DMS114 treated with DMSO at 0.1 percent for 48 hours (cell line): ENCODE measurements around the gene MACROH2A2.
"Not testable (repeated sequence)": the region's sequence is repeated elsewhere in the genome, so short reads cannot be mapped to it uniquely, and the experiment has no call there.

Experiments used
- DNase-seq: peaks from one replicate; lab custom pipeline; 2025; ENCODE audit not compliant: unreplicated experiment; lab: John Stamatoyannopoulos, UW

The MACROH2A2 gene

GRCh38 chr10:70097459-70097858 is 44.8 kb downstream of the MACROH2A2 start:
- no peak for DNase-seq

GRCh38 chr10:70098271-70098670 is 45.6 kb downstream of the MACROH2A2 start:
- DNase-seq: no peak

DNA sequence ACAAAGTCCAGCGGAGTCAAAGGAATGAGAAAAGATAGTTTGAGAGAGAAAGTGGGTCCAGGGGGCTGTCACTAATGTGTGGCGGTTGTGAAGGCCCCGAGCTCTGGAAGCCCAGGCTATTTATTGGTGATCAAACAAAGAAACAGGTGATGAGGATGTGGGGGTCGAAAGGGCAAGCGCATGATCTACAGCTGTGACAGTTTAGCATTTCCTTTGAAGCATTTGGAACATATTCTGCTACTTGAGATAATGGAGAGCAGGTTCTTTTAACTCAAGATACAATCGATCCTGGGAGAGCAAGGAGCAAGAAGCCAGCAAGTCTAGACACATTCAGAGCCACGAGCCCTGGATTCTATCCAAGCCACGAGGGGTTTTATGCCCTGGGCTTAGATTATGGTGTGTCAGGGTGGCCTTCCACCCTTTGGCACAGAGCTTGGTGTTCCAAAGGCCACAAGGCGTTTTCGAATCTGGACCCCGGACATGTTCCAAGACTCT is 48.5 kb downstream of the MACROH2A2 start:
- DNase-seq: not testable (repeated sequence)

DNA sequence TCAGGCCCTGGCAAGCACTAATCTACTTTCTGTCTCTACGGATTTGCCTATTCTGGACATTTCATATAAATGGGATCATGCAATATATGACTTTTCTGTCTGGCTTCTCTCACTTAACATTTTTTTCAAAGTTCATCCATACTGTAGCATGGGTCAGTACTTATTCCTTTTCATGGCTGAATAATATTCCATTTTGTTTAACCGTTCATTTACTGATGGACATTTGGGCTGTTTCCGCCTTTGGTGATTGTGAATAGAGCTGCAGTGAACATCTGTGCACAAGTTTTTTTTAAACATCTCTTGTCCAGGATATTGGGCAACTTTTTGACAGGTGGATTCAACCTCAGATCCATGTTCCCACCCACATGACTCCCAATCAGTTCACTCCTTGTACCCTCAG is 49.0 kb downstream of the MACROH2A2 start:
- no peak for DNase-seq

GRCh38 chr10:70106958-70107791 is 54.5 kb downstream of the MACROH2A2 start:
- no peak for DNase-seq

DNA sequence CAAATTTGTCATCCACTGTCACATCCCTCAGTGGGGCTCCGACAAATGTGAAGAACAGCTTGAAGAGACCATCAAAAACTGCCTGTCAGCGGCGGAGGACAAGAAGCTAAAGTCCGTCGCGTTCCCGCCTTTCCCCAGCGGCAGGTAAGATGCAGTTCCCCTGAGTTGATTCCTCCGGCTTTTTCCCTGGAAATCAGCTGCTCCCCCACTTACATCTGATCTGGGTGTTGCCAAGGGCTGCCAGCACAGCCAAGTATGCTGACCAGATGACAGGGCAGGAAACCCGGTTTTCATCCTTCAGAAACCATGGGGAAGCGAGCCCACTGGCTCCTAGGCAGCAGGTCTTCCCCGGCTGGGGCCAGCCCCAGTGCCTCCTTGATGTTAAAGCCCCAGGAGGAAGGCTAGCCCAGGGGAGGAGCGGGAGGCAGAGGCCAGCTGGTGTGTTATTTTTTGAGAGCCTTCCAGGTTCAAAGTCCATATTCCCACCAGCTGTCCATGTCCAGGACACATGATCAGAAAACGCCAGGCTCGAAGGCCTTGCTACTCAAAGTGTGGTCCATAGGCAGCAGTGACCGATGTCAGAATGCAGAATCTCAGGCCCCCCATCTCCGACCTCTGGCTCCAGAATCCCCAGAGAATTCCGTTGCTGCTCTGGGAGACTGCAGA is 56.6 kb downstream of the MACROH2A2 start:
- DNase-seq: no peak

GRCh38 chr10:70111496-70111895 is 58.9 kb downstream of the MACROH2A2 start:
- no peak for DNase-seq

DNA sequence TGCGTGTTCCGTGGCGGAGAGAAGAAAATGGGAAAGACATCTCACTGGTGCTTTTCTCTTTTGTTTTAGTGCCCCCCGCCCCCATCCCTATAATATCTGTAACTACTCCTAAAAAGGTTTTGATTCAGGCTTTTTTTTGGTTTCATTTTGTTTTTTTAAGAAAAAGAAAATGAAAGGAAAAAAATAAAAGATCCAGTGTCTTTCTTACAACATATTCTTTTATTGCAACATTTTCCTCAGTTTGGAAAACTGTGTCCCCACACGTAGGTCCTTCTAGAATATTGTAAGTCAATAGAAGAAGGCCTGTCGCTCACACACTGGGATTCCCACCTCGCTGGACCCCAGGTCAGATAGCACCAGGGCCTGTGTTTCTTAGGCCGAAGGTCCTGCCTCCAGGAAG is 59.4 kb downstream of the MACROH2A2 start:
- no peak for DNase-seq

GRCh38 chr10:70114902-70115301 is 62.3 kb downstream of the MACROH2A2 start:
- DNase-seq: no peak

- peak; percentile 44 for DNase-seq
Observed at GRCh38 chr10:70115948-70116682, 63.5 kb downstream of the MACROH2A2 start.

DNA sequence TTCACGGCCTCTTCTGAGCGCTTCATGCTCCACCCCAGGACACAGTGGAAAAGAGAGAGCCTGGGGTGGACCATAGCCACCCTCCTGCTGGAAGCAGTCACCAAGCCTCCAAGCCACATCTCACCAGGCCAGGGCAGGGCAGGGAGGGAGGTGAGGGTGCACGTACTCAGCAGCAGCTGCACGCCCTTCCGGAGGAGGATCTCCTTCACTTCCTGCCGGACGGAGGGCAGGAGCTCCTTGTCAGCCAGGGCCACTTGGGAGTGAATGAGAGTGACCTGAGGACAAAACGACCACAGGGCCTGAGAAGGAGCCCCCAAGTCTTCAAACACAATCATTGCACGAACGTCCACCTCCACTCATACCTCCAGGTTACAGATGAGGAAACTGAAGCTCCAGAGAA is 65.0 kb downstream of the MACROH2A2 start:
- DNase-seq: no peak

DNA sequence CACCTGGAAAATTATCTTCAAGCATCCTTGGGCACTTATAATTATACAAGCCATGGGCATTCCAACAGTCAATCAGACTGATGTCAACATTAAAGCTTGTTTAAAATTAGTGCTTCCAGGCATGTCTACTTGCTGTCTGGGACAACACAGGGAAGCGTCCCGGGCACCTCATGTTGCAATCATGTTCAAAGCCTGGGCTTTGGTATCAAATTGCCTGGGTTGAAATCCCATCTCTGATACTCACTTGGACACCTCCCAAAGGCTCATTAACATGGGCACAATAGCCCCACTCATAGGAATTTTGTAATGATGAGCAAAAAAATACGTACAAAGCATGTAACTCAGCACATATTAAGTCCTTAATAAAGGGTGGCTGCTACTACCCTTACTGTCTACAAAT is 65.5 kb downstream of the MACROH2A2 start:
- no peak for DNase-seq

- DNase-seq: no peak
Observed at GRCh38 chr10:70119197-70119596, 66.6 kb downstream of the MACROH2A2 start.

GRCh38 chr10:70119623-70120022 is 67.0 kb downstream of the MACROH2A2 start:
- DNase-seq: no peak

GRCh38 chr10:70120417-70120816 is 67.8 kb downstream of the MACROH2A2 start:
- DNase-seq: no peak

DNA sequence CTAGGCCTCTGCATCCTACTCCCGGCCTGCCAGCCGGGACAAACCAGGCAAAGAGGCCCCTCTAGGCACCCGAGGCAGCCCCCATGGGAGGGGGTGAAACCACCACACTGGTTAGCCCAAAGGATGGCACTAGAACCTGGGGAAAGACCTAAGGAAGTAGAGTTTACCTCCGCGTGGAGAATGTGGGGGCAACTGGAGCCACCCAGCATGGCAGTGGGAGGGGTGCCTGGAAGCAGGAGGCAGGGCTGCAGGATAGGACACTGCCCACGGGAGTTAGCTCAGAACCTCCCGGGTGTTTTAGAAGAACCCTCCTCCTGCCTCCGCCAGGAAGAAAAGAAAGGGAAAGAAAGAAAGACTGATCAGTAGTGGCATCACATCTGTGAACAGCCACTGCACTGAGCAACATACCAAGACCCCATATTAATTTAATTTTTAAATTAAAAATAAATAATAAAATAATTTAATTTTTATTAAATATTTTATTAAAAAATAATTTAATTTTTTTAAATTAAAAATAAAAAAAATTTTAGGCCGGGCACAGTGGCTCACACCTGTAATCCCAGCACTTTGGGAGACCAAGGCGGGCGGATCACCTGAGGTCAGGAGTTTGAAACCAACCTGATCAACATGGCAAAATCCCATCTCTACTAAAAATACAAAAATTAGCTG is 68.8 kb downstream of the MACROH2A2 start:
- no peak for DNase-seq

DNA sequence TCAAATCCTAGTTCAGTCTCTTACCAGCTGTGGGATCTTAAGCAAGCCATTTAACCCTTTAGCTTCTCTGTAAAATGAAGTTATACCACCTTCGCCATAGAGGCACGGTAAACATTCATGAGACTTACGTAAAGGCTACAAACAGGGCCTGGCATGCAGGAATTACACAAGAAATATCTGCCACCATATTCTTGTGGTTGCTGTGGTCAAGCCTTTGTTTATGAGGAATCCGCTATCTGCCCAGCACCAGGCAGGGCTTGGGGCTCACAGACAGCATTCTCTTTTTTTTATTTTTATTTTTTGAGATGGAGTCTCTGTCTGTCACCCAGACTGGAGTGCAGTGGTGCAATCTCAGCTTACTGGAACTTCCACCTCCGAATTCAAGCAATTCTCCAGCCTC is 70.1 kb downstream of the MACROH2A2 start:
- no peak for DNase-seq

DNA sequence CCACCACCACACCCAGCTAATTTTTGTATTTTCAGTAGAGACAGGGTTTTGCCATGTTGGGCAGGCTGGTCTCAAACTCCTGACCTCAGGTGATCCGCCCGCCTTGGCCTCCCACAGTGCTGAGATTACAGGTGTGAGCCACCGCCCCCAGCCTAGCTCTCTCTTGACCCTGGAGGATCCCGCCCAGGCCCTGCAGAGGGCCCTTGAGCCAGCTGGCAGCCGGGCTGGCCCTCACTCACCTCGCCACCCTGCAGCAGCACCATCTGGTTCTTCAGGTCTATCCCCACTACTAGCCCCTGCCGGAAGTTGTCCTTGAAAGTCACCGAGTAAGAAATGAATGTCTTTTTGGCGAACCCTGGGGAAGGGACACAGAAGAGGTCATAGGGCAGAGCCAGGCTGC is 70.5 kb downstream of the MACROH2A2 start:
- DNase-seq: not testable (repeated sequence)

DNA sequence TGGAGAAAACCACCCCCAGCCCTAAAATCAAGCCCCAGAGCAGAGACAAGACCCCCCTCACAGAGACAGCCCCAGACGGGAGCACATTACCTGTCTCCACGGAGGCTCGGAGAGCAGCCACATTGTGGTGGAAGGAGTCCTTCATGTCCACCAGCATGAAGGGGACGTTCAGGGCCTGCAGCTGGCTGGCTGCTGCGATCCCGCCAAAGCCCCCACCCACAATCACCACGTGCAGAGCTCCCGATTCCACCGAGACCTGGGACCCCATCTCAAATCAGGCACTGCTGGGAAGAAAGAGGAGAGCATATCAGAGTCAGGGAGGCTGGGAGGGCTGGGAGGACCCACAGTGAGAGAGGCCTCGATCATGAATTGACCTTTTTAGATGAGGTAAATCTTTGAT is 71.2 kb downstream of the MACROH2A2 start:
- DNase-seq: no peak

DNA sequence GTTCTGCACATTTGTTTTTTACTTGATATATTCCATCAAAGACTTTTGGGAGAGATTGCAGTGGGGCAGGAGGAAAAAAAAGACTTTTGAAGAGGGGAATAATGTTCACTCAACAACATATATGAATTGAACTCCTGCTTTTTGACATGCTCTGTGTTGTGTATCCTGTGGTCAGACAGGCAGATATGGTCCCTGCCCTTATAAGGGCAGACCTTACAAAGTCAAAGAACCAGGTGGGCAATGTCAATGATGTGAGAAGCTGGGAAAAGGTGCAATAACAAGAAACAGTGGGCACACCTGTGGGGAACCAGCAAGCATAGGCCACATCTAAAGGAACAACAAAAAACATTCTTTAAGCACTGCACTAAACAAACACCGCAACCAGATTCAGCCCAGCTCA is 71.8 kb downstream of the MACROH2A2 start:
- DNase-seq: no peak

DNA sequence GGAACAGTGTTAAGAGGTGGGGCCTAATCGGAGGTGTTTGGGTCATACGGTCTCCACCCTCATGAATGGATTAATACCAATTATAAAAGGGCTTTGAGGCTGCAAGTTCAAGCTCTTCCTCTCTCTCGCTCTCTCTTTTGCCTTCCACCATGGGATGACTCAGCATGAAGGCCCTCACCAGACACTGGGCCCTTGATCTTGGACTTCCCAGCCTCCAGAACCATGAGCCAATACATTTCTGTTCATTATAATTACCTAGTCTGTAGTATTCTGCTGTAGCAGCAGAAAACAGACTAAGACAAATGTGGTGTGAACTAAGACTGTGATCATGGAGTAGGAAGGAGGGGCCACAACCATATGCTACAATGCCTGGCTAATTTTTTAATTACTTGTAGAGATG is 72.3 kb downstream of the MACROH2A2 start:
- DNase-seq: no peak
